ENCODE results near the gene TMOD1. TPM values are rescaled to one million over a fixed set of nuclear protein-coding genes. Genes with fewer than 3 reads are reported as not detected.
"Not testable (repeated sequence)": the region's sequence is repeated elsewhere in the genome, so short reads cannot be mapped to it uniquely, and the experiment has no call there.

Gene TMOD1
- total RNA-seq, 1 donor from 2014 or later: not detected

- peaks cover 6% of the 10 kb centered on the region for H3K9me3 Mint-ChIP-seq
Measured at GRCh38 chr9:97487861-97488260, 13.6 kb upstream of the TMOD1 start.

GRCh38 chr9:97491216-97491999 lies 10.1 kb upstream of the TMOD1 start:
- Histone ChIP-seq H3K4me3 (no peak overlapping the region), H2AFZ (replicated peaks) (no peak overlapping the region), H3F3A (ENCODE audit: low read depth) (no peaks in the 10 kb centered on the region), H3K79me2 (ENCODE audit: low read depth) (no peaks in the 10 kb centered on the region), H3K9me3 (ENCODE audit: low read depth) (peaks cover 12% of the 10 kb centered on the region), H3K4me1 (no peaks in the 10 kb centered on the region), H3K27ac (no peak overlapping the region), H3K9ac (no peak overlapping the region), H3K4me2 (no peak overlapping the region), H4K20me1 (ENCODE audit: low read depth) (no peaks in the 10 kb centered on the region), H3K27me3 (no peaks in the 10 kb centered on the region), H3K36me3 (peaks cover 5% of the 10 kb centered on the region)
- peaks cover 6% of the 10 kb centered on the region for H3K9me3 Mint-ChIP-seq
- no peak overlapping the region for H3K27ac Mint-ChIP-seq
- no peak for DNase-seq (ENCODE audit: low spot score)
- no peaks in the 10 kb centered on the region for H3K27me3 Mint-ChIP-seq (ENCODE audit: insufficient read depth, low read depth)
- no peaks in the 10 kb centered on the region for H3K4me1 Mint-ChIP-seq
- peak overlapping the region; percentile 14 for H3K4me3 Mint-ChIP-seq
- no peaks in the 10 kb centered on the region for H3K36me3 Mint-ChIP-seq
- no peak for TF ChIP-seq CTCF (IDR thresholded peaks at IDR 0.05)
- TF ChIP-seq EZH2phosphoT487 (IDR thresholded peaks at IDR 0.05): no peak
- TF ChIP-seq EZH2 (IDR thresholded peaks at IDR 0.05): no peak

More at GRCh38 chr9:97487861-97488260, 13.6 kb upstream of the TMOD1 start:
- H3K4me2 ChIP-seq: no peak overlapping the region
- no peak overlapping the region for H3K27ac ChIP-seq
- H3K27ac Mint-ChIP-seq: no peak overlapping the region
- no peak overlapping the region for H3K4me3 Mint-ChIP-seq
- no peaks in the 10 kb centered on the region for H4K20me1 ChIP-seq (ENCODE audit: low read depth)
- no peaks in the 10 kb centered on the region for H3K4me1 ChIP-seq
- no peaks in the 10 kb centered on the region for H3K27me3 Mint-ChIP-seq (ENCODE audit: insufficient read depth, low read depth)
- no peaks in the 10 kb centered on the region for H3K36me3 Mint-ChIP-seq
- H3K4me1 Mint-ChIP-seq: no peaks in the 10 kb centered on the region
- no peak overlapping the region for H3K9ac ChIP-seq
- peaks cover 12% of the 10 kb centered on the region for H3K9me3 ChIP-seq (ENCODE audit: low read depth)
- H3K4me3 ChIP-seq: no peak overlapping the region
- no peaks in the 10 kb centered on the region for H3K79me2 ChIP-seq (ENCODE audit: low read depth)
- TF ChIP-seq CTCF (IDR thresholded peaks at IDR 0.05): no peak
- no peak for TF ChIP-seq EZH2phosphoT487 (IDR thresholded peaks at IDR 0.05)
- TF ChIP-seq EZH2 (IDR thresholded peaks at IDR 0.05): no peak
- no peaks in the 10 kb centered on the region for H3F3A ChIP-seq (ENCODE audit: low read depth)
- no peak overlapping the region for H2AFZ ChIP-seq (replicated peaks)
- DNase-seq (ENCODE audit: low spot score): no peak
- H3K36me3 ChIP-seq: peaks cover 5% of the 10 kb centered on the region
- no peaks in the 10 kb centered on the region for H3K27me3 ChIP-seq

GRCh38 chr9:97497558-97498375 lies 3.7 kb upstream of the TMOD1 start:
- not testable (repeated sequence) for H3K36me3 ChIP-seq; H3K9ac ChIP-seq; H3K36me3 Mint-ChIP-seq; H3K27ac Mint-ChIP-seq; H3K4me3 ChIP-seq; H3K79me2 ChIP-seq (ENCODE audit: low read depth); H2AFZ ChIP-seq (replicated peaks); H3K4me2 ChIP-seq; DNase-seq (ENCODE audit: low spot score); H3K4me1 Mint-ChIP-seq; H4K20me1 ChIP-seq (ENCODE audit: low read depth); H3K9me3 ChIP-seq (ENCODE audit: low read depth); H3K27ac ChIP-seq; H3K4me3 Mint-ChIP-seq
- Histone ChIP-seq H3F3A (ENCODE audit: low read depth) (peaks cover 24% of the 10 kb centered on the region), H3K27me3 (peaks cover 41% of the 10 kb centered on the region), H3K4me1 (peaks cover 12% of the 10 kb centered on the region)
- peaks cover 36% of the 10 kb centered on the region for H3K27me3 Mint-ChIP-seq (ENCODE audit: insufficient read depth, low read depth)
- peaks cover 10% of the 10 kb centered on the region for H3K9me3 Mint-ChIP-seq

- H3K4me3 ChIP-seq; H2AFZ ChIP-seq (replicated peaks); H3K27ac Mint-ChIP-seq; H3K36me3 Mint-ChIP-seq; H3K27ac ChIP-seq; H3K79me2 ChIP-seq (ENCODE audit: low read depth); H3K4me2 ChIP-seq; DNase-seq (ENCODE audit: low spot score); H3K4me3 Mint-ChIP-seq; H4K20me1 ChIP-seq (ENCODE audit: low read depth); H3K36me3 ChIP-seq; H3K9me3 ChIP-seq (ENCODE audit: low read depth); H3K9ac ChIP-seq: not testable (repeated sequence)
- peaks cover 14% of the 10 kb centered on the region for H3K4me1 ChIP-seq
- Mint-ChIP-seq H3K27me3 (ENCODE audit: insufficient read depth, low read depth) (peaks cover 46% of the 10 kb centered on the region), H3K4me1 (peaks cover 11% of the 10 kb centered on the region), H3K9me3 (peaks cover 14% of the 10 kb centered on the region)
- peaks cover 52% of the 10 kb centered on the region for H3K27me3 ChIP-seq
- H3F3A ChIP-seq (ENCODE audit: low read depth): peaks cover 24% of the 10 kb centered on the region
Measured at GRCh38 chr9:97498846-97499245, 2.6 kb upstream of the TMOD1 start.
